HG02763 (cell line): ENCODE results near the gene HOMER3.
A peak's percentile ranks its signal among the peaks of the same experiment; 100 is the strongest.
"Not testable (repeated sequence)": the region's sequence is repeated elsewhere in the genome, so short reads cannot be mapped to it uniquely, and the experiment has no call there.

Experiments used
- ATAC-seq: cut with Tn5 transposase; IDR thresholded peaks from one replicate; pipeline ENCODE4 v1.9.1; 2021; ENCODE audit warnings: mild to moderate bottlenecking, moderate library complexity; ENCODE audit not compliant: unreplicated experiment

HOMER3 gene

DNA sequence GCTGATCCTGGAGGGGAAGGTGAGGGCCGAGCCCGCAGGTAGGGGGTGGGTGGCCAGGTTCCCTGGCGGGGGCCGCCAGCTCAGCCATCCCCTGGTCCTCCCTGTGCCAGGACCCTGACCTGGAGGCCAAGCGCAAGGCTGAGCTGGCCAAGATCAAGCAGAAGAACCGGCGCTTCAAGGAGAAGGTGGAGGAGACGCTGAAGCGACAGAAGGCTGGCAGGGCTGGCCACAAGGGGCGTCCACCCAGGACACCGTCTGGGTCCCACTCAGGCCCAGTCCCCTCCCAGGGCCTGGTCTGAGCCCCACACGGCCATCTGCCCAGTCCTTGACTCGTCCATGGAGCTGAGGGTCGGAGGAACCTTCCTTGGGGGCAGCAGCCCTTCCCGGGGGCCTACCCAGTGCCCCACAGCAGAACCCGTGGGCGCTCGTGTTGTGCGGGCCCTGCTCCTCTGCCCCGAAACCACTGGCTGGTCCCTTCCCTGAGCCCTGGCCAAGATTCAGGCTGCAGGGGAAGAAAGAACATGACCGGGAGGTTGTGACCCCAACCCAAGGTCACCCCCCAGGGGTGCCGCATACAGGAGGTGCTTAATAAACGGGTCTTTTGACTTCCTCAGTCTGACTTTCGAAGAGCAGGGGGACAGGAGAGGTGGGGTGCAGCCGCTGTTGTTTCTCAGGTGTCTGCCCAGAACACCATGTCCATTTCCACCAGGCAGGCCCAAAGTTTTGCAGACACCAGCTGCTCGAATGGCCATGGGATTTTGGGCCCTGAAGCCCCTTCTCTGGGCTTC, 12.8 kb downstream of the HOMER3 start:
- ATAC-seq = no peak

DNA sequence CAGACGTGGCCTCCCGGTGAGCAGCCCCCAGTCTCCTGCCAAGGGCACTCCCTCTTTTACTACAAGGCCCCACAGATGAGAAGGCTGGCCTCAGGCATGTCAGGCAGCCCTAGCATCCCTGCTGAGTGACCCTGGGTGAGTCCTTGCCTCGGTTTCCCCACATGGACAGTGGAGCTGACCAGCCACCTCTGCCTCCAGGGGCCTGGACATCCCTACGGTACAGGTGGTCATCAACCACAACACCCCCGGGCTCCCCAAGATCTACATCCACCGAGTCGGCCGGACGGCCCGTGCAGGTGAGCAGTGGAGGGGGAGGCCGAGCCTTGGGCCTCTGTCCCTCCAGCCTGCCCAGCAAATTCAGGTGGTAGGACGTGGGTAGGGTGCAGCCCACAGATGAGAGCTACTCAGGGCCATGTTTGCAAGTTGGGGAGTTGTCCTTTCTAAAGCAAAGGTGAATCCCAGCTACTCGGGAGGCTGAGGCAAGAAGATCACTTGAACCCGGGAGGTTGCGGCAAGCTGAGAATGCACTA, 16.3 kb downstream of the HOMER3 start:
- ATAC-seq = no peak

DNA sequence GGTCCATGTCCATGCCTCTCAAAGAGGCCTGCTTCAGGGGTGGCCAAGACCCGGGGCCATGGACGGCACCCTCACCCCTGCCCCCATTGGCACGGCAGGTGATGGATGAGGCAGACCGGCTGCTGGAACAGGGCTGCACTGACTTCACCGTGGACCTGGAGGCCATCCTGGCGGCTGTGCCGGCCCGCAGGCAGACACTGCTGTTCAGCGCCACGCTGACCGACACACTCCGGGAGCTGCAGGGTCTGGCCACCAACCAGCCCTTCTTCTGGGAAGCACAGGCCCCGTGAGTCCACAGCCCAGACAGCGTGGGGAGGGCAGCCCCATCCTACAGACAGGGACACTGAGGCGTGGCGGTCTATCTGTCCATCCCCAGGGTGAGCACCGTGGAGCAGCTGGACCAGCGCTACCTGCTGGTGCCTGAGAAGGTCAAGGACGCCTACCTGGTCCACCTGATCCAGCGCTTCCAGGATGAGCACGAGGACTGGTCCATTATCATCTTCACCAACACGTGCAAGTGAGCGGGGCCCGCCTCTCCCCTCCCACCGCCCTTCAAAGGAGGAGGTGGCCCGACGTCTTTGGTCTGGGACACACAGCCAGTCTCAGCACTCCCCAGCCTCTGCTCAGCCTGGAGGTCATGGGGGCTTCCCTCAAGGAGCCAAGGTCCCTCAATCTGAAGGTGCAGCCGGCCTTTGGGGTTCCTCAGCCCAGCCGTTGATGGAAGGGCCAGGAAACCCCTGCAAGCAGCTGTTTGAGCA, 18.6 kb downstream of the HOMER3 start:
- no peak for ATAC-seq

DNA sequence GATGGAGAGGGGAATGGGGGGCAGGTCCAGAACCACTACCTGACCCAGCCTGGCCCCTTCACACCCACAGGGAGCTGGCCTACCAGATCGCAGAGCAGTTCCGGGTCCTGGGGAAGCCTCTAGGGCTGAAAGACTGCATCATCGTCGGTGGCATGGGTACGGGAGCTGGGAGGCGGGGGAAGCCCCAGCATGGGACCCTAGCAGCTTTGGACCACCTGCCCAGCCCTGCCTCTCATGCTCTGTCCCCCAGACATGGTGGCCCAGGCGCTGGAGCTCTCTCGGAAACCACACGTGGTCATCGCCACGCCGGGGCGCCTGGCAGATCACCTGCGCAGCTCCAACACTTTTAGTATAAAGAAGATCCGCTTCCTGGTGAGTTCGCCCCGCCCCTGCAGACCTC, 19.4 kb downstream of the HOMER3 start:
- ATAC-seq = no peak

DNA sequence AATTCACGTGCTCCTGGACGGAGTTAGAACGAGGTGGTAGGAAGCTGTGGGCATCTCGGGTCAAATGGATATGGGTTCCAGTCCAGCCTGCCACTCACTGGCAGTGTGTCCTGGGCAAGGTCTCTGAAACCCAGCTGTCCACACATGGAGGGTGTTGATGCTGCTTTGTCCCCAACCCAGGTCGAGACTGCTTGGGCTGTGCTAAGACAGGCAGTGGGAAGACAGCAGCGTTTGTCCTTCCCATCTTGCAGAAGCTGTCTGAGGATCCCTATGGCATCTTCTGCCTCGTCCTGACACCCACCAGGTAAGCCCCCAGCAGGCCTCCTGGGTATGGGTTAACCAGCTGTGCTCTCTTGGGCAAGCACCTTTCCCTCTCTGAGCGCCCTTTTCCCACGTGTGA, 20.6 kb downstream of the HOMER3 start:
- no peak for ATAC-seq

DNA sequence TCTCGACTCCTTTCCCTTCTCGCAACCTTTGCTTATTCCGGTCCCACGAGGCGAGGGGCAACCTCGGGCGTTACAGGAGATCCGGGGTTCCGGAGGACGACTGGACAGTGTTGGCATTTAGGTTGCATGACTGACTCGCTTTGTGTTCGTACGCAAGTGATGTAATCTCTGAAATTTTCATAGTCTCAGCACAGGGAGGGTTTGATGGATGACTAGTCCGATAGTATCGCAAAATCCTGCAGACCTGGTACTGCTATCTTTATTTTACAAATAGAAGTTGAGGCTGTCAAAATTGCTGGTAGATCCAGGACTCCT, 21.2 kb downstream of the HOMER3 start:
- no peak for ATAC-seq

DNA sequence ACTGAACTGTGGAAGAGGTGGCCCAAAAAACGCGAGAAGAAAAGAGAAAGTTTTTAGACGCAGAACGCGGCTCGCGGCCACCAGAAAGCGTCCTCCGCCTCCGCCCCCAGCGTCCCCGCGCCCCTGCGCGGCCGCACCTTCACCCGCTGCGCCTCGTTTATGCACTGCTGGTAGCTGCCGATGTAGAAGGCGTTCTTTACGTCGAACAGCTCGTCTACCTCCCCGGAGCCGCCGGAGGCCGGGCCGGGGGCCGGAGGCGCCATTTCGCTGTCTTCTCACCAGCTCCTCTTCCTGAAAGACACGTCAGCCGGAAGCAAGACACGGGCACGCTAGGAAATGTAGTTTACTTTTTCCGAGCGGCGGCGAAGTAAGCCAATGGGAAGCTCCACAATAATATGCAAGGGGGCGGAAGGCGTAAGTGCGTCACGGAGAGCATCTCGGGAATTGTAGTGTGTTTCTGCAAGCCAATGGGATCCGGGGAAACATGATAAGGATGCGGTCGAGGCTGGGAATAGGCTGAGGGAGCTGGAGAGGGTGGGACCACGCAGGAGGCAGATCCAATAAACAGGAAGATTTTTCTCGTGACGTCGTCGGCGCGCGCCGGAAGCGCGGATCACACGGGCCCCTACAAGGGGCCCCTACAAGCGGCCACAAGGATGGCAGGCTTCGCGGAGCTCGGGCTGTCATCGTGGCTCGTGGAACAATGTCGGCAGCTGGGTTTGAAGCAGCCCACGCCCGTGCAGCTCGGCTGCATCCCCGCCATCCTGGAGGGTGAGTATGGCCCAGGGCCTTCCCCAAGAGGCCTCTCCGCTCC, 21.7 kb downstream of the HOMER3 start, which contains the start of the genes COPE and DDX49:
TSS of gene COPE (minus strand) at position 302 of the 814 bp plus-strand sequence. CDS start at position 263, 39 bp downstream.
TSS of gene DDX49 (plus strand) at position 630 of the 814 bp plus-strand sequence. CDS start at position 657, 27 bp downstream.
- peak; percentile 93 for ATAC-seq

DNA sequence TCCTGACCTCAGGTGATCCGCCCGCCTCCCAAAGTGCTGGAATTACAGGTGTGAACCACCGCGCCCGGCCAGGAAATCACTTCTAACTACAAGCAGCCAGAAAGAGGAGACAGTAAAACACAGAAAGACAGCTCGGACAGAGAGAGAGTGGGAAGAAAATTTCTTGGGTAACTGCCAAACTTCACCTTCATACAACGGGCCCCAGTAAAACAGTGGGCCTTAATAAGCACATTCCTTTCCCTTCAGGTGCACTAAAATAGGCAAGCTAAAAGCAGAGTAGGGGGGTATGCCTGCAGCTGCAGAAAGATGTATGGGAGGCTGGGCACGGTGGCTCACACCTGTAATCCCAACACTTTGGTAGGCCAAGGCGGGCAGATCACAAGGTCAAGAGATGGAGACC, 23.4 kb downstream of the HOMER3 start:
- ATAC-seq = not testable (repeated sequence)

DNA sequence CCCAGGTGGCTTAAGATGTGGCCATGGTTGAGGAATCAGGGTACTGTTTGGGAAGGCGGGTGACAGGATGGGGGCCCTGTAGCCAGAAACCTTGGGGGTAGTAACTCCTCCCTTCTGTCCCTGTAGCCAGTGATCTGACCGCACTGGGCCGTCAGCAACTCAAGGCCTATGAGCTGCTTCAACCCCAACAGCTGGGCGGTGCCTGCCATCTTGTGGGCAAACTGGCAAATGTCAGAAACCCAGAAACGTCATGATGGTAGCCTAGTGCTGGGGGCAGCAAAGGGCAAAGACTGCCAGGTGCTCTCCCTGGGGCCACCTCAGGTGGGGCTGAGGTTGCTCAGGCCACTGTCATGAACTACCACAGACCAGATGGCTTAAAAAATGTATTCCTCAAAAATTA, 25.4 kb downstream of the HOMER3 start:
- no peak for ATAC-seq

DNA sequence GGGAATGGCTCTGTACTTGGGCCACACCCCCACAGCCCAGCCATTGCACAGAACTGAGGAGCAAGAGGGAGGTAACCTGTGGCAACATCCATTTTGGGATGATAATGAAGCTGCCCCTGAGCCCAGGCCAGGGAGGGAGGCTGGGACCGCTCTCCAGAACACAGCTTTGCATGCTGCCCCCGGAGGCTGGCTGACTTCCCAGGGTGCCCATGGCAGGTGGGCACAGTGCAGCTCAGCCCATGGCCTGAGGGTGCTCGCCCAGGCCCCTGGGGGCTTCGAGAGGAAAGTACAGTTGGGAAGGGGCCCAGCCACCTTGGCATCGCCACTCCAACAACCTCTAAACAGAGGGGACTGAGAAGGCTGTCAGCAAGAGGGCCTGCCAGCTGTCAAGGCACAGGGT, 27.6 kb downstream of the HOMER3 start:
- no peak for ATAC-seq

DNA sequence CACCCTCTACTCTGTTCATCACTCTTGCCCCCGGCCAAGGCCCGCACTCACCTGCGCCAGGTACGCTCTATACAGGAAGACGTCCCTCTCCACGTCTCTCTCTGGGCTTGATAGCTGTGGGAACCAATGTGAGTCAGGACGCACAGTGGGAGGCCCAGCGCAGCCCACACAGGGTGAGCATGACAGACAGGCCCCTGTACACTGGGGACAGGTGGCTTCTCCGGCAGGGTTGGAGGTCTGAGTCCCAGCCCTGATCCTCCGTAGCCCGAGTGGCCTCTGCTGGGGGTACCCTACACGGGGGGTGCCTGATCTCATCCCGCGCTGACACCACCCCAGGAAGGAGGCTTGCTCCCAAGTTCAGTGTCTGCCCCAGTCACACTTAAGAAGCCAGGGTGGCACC, 28.1 kb downstream of the HOMER3 start:
- no peak for ATAC-seq

DNA sequence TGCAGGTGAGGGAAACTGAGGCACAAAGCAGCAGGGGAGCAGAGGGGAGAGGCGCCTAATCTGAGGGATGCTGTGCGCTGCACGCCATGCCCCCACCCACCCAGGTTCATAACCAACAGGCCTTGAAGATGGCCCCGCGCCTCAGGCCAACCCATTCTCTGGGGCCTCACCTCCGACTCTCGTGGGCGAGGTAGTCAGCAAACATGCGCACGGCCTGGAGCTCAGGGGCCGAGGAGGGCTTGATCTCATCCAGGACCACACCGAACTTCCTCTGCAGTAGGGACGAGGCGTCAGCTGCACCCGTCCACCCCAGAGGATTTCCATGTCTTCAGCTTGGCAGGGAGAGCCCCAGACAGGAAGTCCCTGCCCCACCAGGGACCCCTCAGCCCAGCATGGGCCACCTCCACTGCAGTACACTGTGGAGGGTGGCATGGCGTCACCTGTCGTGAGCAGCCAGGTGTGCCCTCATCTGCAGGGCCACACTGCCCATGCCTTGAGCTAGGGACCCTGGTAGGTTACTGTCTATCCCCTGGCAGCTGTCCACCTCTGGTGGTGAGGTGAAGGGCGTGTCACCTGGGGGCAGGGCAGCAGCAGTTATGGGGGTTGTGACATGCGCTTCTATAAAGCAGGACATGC, 30.1 kb downstream of the HOMER3 start:
- no peak for ATAC-seq

DNA sequence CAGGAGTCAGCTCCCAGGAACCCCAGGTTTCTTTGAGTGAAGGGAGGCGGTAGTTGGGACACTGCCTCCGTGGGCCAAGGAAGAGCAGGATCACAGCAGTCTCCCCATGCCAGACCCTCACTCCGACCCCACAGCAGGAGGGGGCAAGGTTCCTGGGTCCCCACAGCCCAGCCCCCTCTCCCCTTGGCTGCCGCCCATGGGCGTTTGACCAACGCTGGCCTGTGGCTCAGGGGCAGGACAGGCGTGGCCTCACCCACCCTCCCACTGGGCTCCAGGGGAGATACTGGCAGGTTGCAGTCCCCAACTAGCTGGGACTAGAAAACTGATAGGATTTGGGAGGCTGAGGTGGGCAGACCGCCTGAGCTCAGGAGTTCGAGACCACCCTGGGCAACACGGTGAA, 31.0 kb downstream of the HOMER3 start:
- no peak for ATAC-seq

DNA sequence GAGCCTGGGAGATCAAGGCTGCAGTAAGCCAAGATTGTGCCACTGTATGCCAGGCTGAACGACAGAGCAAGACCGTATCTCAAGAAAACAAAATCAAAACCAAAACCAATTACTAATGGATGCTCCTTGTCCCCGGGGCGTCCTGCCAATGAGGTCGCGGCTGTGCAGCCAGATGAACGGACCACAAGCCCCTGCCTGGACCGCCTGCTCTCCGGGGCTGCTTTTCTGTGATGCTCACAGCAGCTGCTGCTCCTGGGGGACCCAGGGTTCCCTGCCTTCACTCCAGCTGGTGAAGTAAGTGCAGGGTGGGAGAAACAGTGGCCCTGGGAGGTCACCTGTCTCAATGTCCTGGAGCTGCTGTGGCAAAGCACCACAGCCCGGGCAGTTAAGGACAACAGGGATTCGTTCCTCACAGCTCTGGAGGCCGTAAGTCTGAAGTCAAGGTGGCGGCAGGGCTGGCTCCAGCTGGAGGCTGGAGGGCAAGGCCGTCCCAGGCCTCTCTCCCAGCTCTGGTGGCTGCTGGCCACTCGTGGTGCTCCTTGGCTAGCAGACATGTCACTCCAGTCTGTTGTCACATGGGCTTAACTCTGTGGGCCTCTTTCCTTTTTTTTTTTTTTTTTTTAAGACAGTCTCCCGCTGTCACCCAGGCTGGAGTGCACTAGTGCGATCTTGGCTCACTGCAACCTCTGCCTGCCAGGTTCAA, 31.9 kb downstream of the HOMER3 start:
- ATAC-seq = no peak

DNA sequence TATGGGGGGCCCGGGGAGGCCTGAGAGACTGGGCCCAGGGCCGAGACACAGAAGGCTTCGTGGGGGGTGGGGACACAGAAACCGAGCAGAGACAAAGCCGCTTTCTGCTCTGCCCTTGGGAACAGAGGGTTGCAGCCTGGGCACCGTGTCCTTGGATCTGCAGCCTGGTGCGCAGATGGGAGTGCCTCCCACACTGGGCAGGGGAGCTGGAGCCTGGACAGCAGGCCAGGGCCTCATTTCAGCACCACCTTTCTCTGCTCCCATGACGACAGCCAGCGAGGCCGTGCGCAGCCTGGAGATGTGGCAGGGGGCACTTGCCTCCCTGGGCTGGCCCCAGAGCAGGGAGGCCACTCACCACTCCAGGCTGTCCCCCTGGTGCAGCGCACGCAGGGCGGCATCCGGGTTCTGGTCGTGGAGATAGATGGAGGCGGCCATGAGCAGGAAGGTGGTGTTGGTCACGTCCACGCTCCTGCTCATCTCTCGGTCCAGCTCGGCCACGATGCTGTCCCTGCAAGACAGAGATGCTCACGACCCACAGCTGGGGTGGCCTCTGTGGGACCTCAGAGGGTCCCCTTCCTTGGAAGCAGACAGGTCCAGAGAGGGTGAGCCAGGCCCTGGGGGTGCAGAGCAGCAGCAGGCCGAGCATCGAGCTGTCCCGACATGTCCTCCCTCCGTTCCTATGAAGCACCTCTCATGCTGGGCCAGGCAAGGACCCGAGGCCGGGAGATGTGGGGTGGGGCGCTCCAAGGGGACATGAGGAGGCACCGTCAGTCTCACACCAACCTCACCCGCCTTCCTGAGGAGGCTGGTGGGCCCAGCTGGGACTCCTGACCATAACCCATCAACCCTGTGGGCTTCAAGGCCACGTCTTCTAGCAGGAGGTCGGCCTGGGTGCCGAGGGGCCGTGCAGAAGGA, 34.2 kb downstream of the HOMER3 start:
- no peak for ATAC-seq

DNA sequence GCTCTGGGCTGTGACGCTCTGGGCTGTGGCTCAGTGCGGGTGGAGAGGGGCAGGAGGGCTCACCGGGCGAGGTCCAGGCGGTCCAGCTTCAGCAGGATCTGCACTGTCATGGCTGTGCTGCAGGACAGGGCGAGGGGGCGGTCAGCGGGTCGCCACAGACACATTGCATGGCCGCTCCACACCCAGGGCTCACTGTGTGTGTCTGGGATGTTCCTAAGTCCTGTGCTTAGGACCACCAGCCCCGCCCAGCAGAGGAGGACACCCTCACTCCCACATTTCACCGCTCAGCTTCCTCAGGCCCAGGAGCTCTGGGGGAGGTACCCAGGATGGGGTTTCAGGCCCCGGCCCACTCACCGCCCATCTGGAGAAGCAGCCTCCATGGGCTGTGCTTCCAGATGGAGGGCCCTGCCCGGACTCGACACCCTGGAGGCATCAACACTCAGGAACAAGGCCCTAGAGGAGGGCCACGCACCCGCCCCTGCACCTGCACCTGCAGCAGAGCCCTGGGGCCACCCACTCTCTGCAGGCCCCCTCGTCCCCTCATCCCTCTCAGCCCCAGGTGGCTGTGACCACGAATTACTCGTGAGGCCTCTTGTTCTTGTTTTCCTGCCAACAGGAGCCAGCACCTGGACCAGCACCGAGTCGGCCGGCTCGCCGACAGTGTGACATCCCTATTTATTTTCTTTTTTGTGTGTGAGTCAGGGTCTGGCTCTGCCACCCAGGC, 35.3 kb downstream of the HOMER3 start:
- ATAC-seq = no peak

DNA sequence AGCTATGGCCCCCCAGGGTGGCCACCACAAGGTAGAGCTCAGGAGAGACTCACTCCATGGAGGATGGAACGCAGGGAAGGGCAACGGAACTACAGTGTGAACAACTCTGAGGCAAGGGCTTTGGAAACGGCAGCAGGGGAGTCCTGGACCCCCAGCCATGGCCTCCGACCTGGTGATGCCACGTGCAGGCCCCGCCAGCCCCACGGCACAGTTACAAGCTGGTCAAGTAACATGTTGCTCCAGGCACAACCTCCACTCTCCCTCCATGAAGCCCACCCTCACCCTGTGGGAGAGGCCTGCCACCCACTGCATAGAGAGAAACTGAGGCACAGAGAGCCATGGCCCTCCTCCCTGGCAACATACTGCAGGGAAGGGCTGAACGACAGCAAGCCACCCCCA, 36.0 kb downstream of the HOMER3 start:
- ATAC-seq = no peak

DNA sequence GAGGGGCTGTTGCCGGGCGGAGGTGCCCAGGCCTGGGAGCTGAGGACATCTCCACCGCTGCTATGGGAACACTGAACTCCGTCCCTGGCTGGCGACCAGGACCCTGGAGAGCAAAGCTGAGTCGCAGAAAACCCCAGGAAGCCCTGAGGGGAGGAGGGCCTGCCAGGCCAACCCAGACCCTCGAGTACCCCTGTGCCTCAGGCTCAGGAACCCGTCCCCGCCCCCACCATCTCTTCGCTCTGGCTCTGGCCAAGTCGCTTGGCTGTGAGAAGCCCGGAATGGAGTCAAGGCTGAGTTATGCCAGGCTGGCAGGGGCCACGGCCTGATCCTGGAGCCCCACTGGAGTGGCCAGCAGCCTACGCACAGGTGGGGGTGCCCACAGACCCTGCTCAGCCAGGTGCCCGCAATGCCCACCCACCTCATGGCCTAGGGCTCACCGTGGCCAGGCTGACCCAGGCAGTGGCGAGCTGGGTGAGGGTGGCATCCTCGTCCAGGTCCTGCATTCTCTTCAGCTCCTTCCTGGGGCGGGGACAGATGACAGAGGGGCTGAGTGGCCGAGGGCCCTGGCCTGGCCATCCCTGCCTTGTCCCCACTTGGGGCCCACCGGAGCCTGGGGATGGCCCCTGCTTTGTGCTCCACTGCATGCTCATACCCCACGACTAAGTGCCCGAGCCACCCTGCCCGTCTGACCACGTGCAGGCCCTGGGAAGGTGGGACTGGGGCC, 36.5 kb downstream of the HOMER3 start:
- no peak for ATAC-seq
